MM.1S (cell line): ENCODE results near the gene DRC7.

Experiments
- DNase-seq: peaks from one replicate; pipeline ENCODE4 v3.0.0-alpha.2; 2015
- H2AFZ ChIP-seq: fragments of 300-600 bp; sonication (generic); 2 replicates; pipeline ENCODE4 v1.6.0; 2016; ENCODE audit warnings: antibody characterized with exemption, low read length
- H3F3A ChIP-seq: fragments of 300-600 bp; sonication (generic); 2 replicates; pipeline ENCODE4 v1.6.1; 2016; ENCODE audit warnings: mild to moderate bottlenecking, antibody characterized with exemption, low read length, moderate library complexity, mixed read lengths; ENCODE audit not compliant: insufficient read depth
- H3K27ac ChIP-seq: fragments of 300-600 bp; sonication (generic); 2 replicates; pipeline ENCODE4 v1.5.1; 2016; ENCODE audit warnings: mild to moderate bottlenecking, low read length
- H3K27me3 ChIP-seq: fragments of 300-600 bp; sonication (generic); replicated peaks from 2 replicates; pipeline ENCODE4 v1.6.0; 2016; ENCODE audit warnings: low read length; ENCODE audit not compliant: insufficient read depth
- H3K36me3 ChIP-seq: fragments of 300-600 bp; sonication (generic); replicated peaks from 2 replicates; pipeline ENCODE4 v1.6.1; 2016; ENCODE audit warnings: mild to moderate bottlenecking, low read length, mixed read lengths; ENCODE audit not compliant: insufficient read depth
- H3K4me1 ChIP-seq: fragments of 300-600 bp; sonication (generic); 2 replicates; pipeline ENCODE4 v1.6.1; 2016; ENCODE audit warnings: low read length, mixed read lengths
- H3K4me2 ChIP-seq: fragments of 300-600 bp; sonication (generic); 2 replicates; pipeline ENCODE4 v1.6.0; 2016; ENCODE audit warnings: low read depth, low read length
- H3K4me3 ChIP-seq: fragments of 300-600 bp; sonication (generic); 2 replicates; pipeline ENCODE4 v1.5.1; 2016; ENCODE audit warnings: low read length, mixed read lengths
- H3K79me2 ChIP-seq: fragments of 300-600 bp; sonication (generic); 2 replicates; pipeline ENCODE4 v1.6.1; 2016; ENCODE audit warnings: mixed run types, low read length, mixed read lengths
- H3K9ac ChIP-seq: fragments of 300-600 bp; sonication (generic); 2 replicates; pipeline ENCODE4 v1.6.1; 2016; ENCODE audit warnings: low read length, mixed read lengths
- H3K9me2 ChIP-seq: fragments of 300-600 bp; sonication (generic); replicated peaks from 2 replicates; pipeline ENCODE4 v1.6.1; 2016; ENCODE audit warnings: mild to moderate bottlenecking, low read length, mixed read lengths; ENCODE audit not compliant: insufficient read depth
- H3K9me3 ChIP-seq: fragments of 300-600 bp; sonication (generic); replicated peaks from 2 replicates; pipeline ENCODE4 v1.6.1; 2016; ENCODE audit warnings: mild to moderate bottlenecking, low read length, mixed read lengths; ENCODE audit not compliant: insufficient read depth
- H4K20me1 ChIP-seq: fragments of 300-600 bp; sonication (generic); 2 replicates; pipeline ENCODE4 v1.6.1; 2016; ENCODE audit warnings: mild to moderate bottlenecking, low read length, moderate library complexity, mixed read lengths; ENCODE audit not compliant: insufficient read depth
- EZH2 ChIP-seq: fragments of 300-600 bp; sonication (generic); optimal IDR thresholded peaks from 2 replicates; pipeline ENCODE3; 2017; ENCODE audit warnings: low read depth, mild to moderate bottlenecking, antibody characterized with exemption, low read length, mixed read lengths
- EZH2phosphoT487 ChIP-seq: fragments of 300-600 bp; sonication (generic); IDR thresholded peaks from 2 replicates; pipeline ENCODE4 v1.6.1; 2018; ENCODE audit warnings: antibody characterized with exemption, low read length
- TF ChIP-seq, protein P1 (sequence below): fragments of 300-600 bp; sonication (generic); IDR thresholded peaks from 2 replicates; pipeline ENCODE4 v1.5.1; 2016; ENCODE audit warnings: antibody characterized with exemption, low read length, mixed read lengths

Gene DRC7

DNA sequence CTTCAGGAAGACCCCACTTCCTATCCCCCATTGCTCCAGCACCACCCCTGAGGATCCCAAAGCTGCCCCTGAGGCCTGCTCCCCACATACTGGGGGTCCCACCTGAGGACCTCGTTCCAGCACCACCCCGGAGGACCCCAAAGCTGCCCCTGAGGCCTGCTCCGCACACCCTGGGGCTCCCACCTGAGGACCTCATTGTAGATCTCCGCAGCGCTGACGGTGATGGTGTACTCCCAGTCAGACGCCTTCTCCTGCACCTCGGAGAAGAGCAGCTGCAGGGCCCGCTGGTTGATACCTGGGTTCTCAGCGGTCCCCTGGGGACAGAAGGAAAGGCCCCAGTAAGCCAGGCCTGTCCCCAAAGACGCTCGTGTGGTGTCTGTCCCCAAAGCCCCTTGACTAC is 67.4 kb downstream of the DRC7 start:
- Histone ChIP-seq H3K4me1 (no peaks in the 10 kb centered on the region), H3K27ac (no peak overlapping the region), H2AFZ (no peak overlapping the region), H3F3A (no peaks in the 10 kb centered on the region), H3K9me3 (no peaks in the 10 kb centered on the region), H3K27me3 (no peaks in the 10 kb centered on the region), H3K4me2 (no peak overlapping the region), H3K4me3 (no peak overlapping the region), H3K9me2 (no peaks in the 10 kb centered on the region), H3K79me2 (no peaks in the 10 kb centered on the region), H4K20me1 (no peaks in the 10 kb centered on the region), H3K36me3 (no peaks in the 10 kb centered on the region), H3K9ac (no peak overlapping the region)
- no peak for TF ChIP-seq EZH2
- TF ChIP-seq EZH2phosphoT487: no peak
- TF ChIP-seq, protein P1, sequence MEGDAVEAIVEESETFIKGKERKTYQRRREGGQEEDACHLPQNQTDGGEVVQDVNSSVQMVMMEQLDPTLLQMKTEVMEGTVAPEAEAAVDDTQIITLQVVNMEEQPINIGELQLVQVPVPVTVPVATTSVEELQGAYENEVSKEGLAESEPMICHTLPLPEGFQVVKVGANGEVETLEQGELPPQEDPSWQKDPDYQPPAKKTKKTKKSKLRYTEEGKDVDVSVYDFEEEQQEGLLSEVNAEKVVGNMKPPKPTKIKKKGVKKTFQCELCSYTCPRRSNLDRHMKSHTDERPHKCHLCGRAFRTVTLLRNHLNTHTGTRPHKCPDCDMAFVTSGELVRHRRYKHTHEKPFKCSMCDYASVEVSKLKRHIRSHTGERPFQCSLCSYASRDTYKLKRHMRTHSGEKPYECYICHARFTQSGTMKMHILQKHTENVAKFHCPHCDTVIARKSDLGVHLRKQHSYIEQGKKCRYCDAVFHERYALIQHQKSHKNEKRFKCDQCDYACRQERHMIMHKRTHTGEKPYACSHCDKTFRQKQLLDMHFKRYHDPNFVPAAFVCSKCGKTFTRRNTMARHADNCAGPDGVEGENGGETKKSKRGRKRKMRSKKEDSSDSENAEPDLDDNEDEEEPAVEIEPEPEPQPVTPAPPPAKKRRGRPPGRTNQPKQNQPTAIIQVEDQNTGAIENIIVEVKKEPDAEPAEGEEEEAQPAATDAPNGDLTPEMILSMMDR: no peak
- no peak for DNase-seq

GRCh38 chr16:57762365-57763040 is 67.9 kb downstream of the DRC7 start:
- Histone ChIP-seq H3K27me3 (no peaks in the 10 kb centered on the region), H3K9ac (no peak overlapping the region), H3K27ac (no peak overlapping the region), H3K36me3 (no peaks in the 10 kb centered on the region), H3F3A (no peaks in the 10 kb centered on the region), H3K4me2 (no peak overlapping the region), H3K79me2 (no peaks in the 10 kb centered on the region), H2AFZ (no peak overlapping the region), H3K9me3 (no peaks in the 10 kb centered on the region), H3K4me3 (no peak overlapping the region), H4K20me1 (no peaks in the 10 kb centered on the region), H3K9me2 (no peaks in the 10 kb centered on the region), H3K4me1 (no peaks in the 10 kb centered on the region)
- TF ChIP-seq EZH2: no peak
- TF ChIP-seq EZH2phosphoT487: no peak
- TF ChIP-seq, protein P1: no peak
- DNase-seq: no peak

DNA sequence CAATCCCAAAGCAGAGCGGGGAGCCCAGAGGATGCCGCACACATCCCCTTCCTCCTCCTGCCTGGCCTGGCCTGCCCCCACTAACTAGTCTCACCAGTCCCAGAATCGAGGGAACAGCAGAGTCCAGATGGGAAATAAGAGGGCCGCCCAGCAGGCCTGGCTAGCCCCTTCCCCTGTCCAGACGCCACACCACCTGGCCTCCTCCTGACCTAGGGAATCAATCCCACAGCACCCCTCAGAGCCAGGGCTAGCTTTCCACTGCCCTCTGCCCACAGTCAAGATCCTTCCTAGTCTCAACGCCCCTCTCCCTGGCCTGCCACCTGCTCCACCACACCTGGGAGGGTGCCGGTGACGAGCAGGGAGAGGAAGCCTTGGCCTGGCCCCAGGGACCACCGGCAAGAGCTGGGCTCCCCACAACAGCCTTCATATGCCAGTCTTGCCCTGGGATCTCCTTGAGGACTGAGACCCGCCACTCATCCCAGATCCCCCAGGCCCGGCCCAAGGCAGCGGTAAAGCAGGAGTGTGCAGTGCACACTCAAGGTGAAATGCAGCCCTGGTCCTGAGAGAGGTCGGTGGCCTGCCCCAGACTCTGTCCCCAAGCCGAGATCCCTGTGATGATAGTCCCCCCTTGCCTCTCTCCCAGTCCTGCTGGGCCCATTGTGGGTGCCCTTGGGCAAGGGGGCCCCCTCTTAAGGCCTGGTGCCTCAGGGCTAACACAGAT is 68.8 kb downstream of the DRC7 start:
- H3K27ac ChIP-seq: no peak overlapping the region
- H3K4me2 ChIP-seq: no peak overlapping the region

More for the DNA sequence above, 68.8 kb downstream of the DRC7 start:
- H3K79me2 ChIP-seq: no peaks in the 10 kb centered on the region
- no peak for DNase-seq
- H2AFZ ChIP-seq: no peak overlapping the region
- no peaks in the 10 kb centered on the region for H3K27me3 ChIP-seq
- H3K9ac ChIP-seq: no peak overlapping the region
- H3F3A ChIP-seq: no peaks in the 10 kb centered on the region
- H3K9me3 ChIP-seq: no peaks in the 10 kb centered on the region
- no peaks in the 10 kb centered on the region for H4K20me1 ChIP-seq
- no peak for TF ChIP-seq EZH2phosphoT487
- TF ChIP-seq, protein P1: no peak
- no peak for TF ChIP-seq EZH2
- no peak overlapping the region for H3K4me3 ChIP-seq
- H3K36me3 ChIP-seq: no peaks in the 10 kb centered on the region
- no peaks in the 10 kb centered on the region for H3K9me2 ChIP-seq
- H3K4me1 ChIP-seq: no peaks in the 10 kb centered on the region
